K562 (cell line): Measurements from ENCODE around the gene CREB3L2. TPM values are rescaled to one million over a fixed set of nuclear protein-coding genes. Genes with fewer than 3 reads are reported as not detected.

Source experiments
- DDX20 ChIP-seq: fragments of 450-650 bp; IDR thresholded peaks from 2 replicates; pipeline ENCODE4 v1.6.1; 2016; ENCODE audit warnings: missing genetic modification characterization, low read depth, mild to moderate bottlenecking, missing compliant biosample characterization, moderate library complexity
- ELF1 ChIP-seq: fragments of 200-800 bp; sonication (Bioruptor generic); IDR thresholded peaks from 2 replicates; pipeline ENCODE4 v1.6.1; 2016; ENCODE audit warnings: missing genetic modification characterization, missing compliant biosample characterization
- ELF2 ChIP-seq: fragments of 250-450 bp; sonication (Bioruptor Pico); IDR thresholded peaks from 2 replicates; pipeline ENCODE4 v1.5.0; 2021; ENCODE audit warnings: mild to moderate bottlenecking
- FOXJ2 ChIP-seq: fragments of 200-800 bp; sonication (Bioruptor generic); IDR thresholded peaks from 2 replicates; pipeline ENCODE4 v1.6.1; 2016; ENCODE audit warnings: missing genetic modification characterization, missing compliant biosample characterization
- FOXK2 ChIP-seq, 2 experiments: fragments of 450-650 bp; IDR thresholded peaks in 1 of 2; conservative IDR thresholded peaks in 1 of 2; 2 replicates each; pipeline ENCODE4 v1.6.1; 2016; ENCODE audit warnings: low read depth in 2 of 2, mild to moderate bottlenecking in 1 of 2
- LEF1 ChIP-seq: fragments of 450-650 bp; IDR thresholded peaks from 2 replicates; pipeline ENCODE4 v1.6.1; 2016; ENCODE audit warnings: mild to moderate bottlenecking
- MXI1 ChIP-seq: IDR thresholded peaks from 2 replicates; pipeline ENCODE4 v1.6.1; 2011; ENCODE audit warnings: low read depth, mild to moderate bottlenecking, improper control_type of control experiment, low read length
- NCOA1 ChIP-seq: fragments of 450-650 bp; IDR thresholded peaks from 2 replicates; pipeline ENCODE4 v1.6.1; 2016; ENCODE audit warnings: low read depth
- NFATC3 ChIP-seq: fragments of 450-650 bp; IDR thresholded peaks from 2 replicates; pipeline ENCODE4 v1.6.1; 2017; ENCODE audit warnings: mild to moderate bottlenecking
- POLR2H ChIP-seq: IDR thresholded peaks from 2 replicates; pipeline ENCODE4 v1.6.1; 2016; ENCODE audit warnings: missing genetic modification characterization, low read depth, mild to moderate bottlenecking, control low read depth, missing compliant biosample characterization, moderate library complexity
- RB1 ChIP-seq: fragments of 450-650 bp; IDR thresholded peaks from 2 replicates; pipeline ENCODE4 v1.6.1; 2017; ENCODE audit warnings: low read depth, mild to moderate bottlenecking
- RBM25 ChIP-seq: fragments of 200-400 bp; formaldehyde crosslinking; IDR thresholded peaks from 2 replicates; pipeline ENCODE4 v1.6.1; 2018; ENCODE audit warnings: low read length, low read depth, moderate library complexity; ENCODE audit not compliant: severe bottlenecking
- TAF9B ChIP-seq: fragments of 450-650 bp; IDR thresholded peaks from 2 replicates; pipeline ENCODE4 v1.6.1; 2018; ENCODE audit warnings: mild to moderate bottlenecking; ENCODE audit not compliant: partially characterized antibody
- ZFX ChIP-seq: sonication (generic); formaldehyde crosslinking; IDR thresholded peaks from 2 replicates; pipeline ENCODE4 v1.8.0; 2022; ENCODE audit warnings: mild to moderate bottlenecking, missing genetic modification reagents, moderate library complexity
- ZNF274 ChIP-seq: IDR thresholded peaks from 2 replicates; pipeline ENCODE4 v1.6.1; 2011; ENCODE audit warnings: low read depth, mild to moderate bottlenecking, low read length, moderate library complexity, borderline replicate concordance
- polyA plus RNA-seq, 8 experiments: library from polyadenylated mRNA; depleted of rRNA in 4 of 8; stranded (reverse) in 5 of 8; unstranded in 3 of 8; fragments of >200 nt; fragmentation: Nextera tagmentation in 2 of 8; fragmentation: Illumina TruSeq in 1 of 8; extraction: Ambion mirVana in 2 of 8; extraction: Trizol in 1 of 8; gene quantifications; 2 replicates each; pipeline versions ENCODE4 v1.2.1 to v1.2.3, GENCODE V29; 2011 to 2014; ENCODE audit warnings: inconsistent platforms in 1 of 8, missing spikeins in 1 of 8
- total RNA-seq, 7 experiments: library from RNA; depleted of rRNA in 6 of 7; stranded (reverse); fragments of >200 nt in 6 of 7; fragmentation: Illumina TruSeq in 2 of 7; extraction: Trizol in 2 of 7; gene quantifications; 2 replicates each; pipeline versions ENCODE4 v1.2.1 to v1.2.3, GENCODE V29; 2011 to 2021; ENCODE audit warnings: low replicate concordance in 1 of 7
- TF ChIP-seq, protein P1 (sequence below): fragments of 250-450 bp; sonication (Bioruptor Pico); IDR thresholded peaks from 2 replicates; pipeline ENCODE4 v1.8.0; 2021; ENCODE audit warnings: borderline replicate concordance, mild to moderate bottlenecking, moderate library complexity; ENCODE audit not compliant: poor library complexity, severe bottlenecking
- TF ChIP-seq, protein P2 (sequence below), 2 experiments: fragments of 450-650 bp; formaldehyde crosslinking in 1 of 2; IDR thresholded peaks; 2 replicates each; pipeline versions ENCODE4 v1.4.0 to v1.6.1; 2014 to 2020; ENCODE audit warnings: mild to moderate bottlenecking in 2 of 2, borderline replicate concordance in 1 of 2, low read depth in 1 of 2
- TF ChIP-seq, protein P3 (sequence below): fragments of 200-800 bp; sonication (Bioruptor generic); IDR thresholded peaks from 2 replicates; pipeline ENCODE4 v1.6.1; 2017; ENCODE audit warnings: missing genetic modification characterization, missing compliant biosample characterization

The CREB3L2 gene
- total and polyA plus RNA-seq, 9 of the 15 experiments (the other 6 are each of a cell fraction or from before 2014, with no cell fraction given): 7.1 to 45.6 (median 15.8) TPM

DNA sequence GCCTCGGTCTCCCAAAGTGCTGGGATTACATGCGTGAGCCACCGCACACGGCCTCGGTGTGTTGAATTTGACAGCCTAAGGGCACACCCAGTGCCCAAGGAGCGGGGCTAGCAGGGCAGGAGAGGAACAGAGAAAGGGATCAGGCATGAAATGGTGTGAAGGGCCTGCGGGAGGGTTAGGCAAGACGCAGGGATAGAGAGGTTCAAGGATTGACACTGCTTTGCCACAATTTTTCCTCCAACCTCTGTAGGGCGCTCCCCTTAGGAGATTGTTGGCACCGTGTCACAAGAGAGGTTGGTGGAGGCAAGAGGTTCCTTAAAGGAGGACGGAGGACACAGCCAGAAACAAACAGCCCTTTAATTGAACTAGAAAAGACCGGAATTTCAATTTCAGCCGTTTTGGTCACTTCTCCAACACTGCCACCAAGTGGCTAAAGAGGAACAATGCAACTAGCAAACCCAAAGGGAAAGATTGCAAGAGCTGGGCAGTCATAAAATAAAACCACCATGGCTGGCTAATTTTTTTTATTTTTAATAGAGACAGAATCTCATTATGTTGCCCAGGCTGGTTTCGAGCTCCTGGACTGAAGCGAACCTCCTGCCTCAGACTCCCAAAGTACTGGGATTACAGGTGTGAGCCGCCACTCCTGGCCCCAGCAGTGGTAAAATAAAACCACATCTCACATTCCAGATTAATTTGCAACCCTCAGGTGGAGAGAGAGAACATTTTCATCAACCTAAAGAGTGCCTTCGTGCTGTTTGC lies 6.9 kb upstream of the CREB3L2 start (continued):
- no peak for TF ChIP-seq TAF9B
- TF ChIP-seq FOXJ2 (tag): 0 out of 2 replicates have a peak, but pooled peaks have one; percentile 23
- TF ChIP-seq FOXK2 (conservative IDR thresholded peaks at IDR 0.05 in 1 of 2, IDR thresholded peaks at IDR 0.05 in 1 of 2; ENCODE audit: low read depth in 2 of 2): no peak
- TF ChIP-seq RB1: peak; percentile 66; the same call in 1 of the 2 replicates
- TF ChIP-seq MXI1: no peak
- TF ChIP-seq LEF1: peak; percentile 58; the same call in 1 of the 2 replicates
- no peak for TF ChIP-seq NCOA1
- no peak for TF ChIP-seq NFATC3
- TF ChIP-seq, protein P1, sequence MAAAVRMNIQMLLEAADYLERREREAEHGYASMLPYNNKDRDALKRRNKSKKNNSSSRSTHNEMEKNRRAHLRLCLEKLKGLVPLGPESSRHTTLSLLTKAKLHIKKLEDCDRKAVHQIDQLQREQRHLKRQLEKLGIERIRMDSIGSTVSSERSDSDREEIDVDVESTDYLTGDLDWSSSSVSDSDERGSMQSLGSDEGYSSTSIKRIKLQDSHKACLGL (CRISPR knock-in tag): no peak
- no peak for TF ChIP-seq ELF1
- no peak for TF ChIP-seq DDX20 (tag)
- no peak for TF ChIP-seq ELF2
- no peak for TF ChIP-seq POLR2H (tag)
- TF ChIP-seq, protein P2, sequence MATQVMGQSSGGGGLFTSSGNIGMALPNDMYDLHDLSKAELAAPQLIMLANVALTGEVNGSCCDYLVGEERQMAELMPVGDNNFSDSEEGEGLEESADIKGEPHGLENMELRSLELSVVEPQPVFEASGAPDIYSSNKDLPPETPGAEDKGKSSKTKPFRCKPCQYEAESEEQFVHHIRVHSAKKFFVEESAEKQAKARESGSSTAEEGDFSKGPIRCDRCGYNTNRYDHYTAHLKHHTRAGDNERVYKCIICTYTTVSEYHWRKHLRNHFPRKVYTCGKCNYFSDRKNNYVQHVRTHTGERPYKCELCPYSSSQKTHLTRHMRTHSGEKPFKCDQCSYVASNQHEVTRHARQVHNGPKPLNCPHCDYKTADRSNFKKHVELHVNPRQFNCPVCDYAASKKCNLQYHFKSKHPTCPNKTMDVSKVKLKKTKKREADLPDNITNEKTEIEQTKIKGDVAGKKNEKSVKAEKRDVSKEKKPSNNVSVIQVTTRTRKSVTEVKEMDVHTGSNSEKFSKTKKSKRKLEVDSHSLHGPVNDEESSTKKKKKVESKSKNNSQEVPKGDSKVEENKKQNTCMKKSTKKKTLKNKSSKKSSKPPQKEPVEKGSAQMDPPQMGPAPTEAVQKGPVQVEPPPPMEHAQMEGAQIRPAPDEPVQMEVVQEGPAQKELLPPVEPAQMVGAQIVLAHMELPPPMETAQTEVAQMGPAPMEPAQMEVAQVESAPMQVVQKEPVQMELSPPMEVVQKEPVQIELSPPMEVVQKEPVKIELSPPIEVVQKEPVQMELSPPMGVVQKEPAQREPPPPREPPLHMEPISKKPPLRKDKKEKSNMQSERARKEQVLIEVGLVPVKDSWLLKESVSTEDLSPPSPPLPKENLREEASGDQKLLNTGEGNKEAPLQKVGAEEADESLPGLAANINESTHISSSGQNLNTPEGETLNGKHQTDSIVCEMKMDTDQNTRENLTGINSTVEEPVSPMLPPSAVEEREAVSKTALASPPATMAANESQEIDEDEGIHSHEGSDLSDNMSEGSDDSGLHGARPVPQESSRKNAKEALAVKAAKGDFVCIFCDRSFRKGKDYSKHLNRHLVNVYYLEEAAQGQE (IDR thresholded peaks at IDR 0.05; ENCODE audit: borderline replicate concordance): peak; percentile 97
- TF ChIP-seq, protein P2 (CRISPR knock-in tag; IDR thresholded peaks at IDR 0.05; ENCODE audit: low read depth): no peak
- TF ChIP-seq ZNF274: no peak
- TF ChIP-seq, protein P3, sequence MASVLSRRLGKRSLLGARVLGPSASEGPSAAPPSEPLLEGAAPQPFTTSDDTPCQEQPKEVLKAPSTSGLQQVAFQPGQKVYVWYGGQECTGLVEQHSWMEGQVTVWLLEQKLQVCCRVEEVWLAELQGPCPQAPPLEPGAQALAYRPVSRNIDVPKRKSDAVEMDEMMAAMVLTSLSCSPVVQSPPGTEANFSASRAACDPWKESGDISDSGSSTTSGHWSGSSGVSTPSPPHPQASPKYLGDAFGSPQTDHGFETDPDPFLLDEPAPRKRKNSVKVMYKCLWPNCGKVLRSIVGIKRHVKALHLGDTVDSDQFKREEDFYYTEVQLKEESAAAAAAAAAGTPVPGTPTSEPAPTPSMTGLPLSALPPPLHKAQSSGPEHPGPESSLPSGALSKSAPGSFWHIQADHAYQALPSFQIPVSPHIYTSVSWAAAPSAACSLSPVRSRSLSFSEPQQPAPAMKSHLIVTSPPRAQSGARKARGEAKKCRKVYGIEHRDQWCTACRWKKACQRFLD (CRISPR knock-in tag): no peak
- TF ChIP-seq ZFX (CRISPR knock-in tag): no peak
- peak; percentile 3 for TF ChIP-seq RBM25
